IMR-90 (cell line): ENCODE measurements around the gene AGAP1. TPM values are rescaled to one million over a fixed set of nuclear protein-coding genes. Genes with fewer than 3 reads are reported as not detected.

Source experiments
- ATAC-seq: fragments of 200-7000 bp; cut with Tn5 transposase; 2 replicates; pipeline ENCODE4 v1.9.1; 2020; ENCODE audit warnings: low read depth, mild to moderate bottlenecking, moderate library complexity
- BruUV-seq: library from RNA; stranded (reverse); fragments of 400-500 nt; replicated peaks from 2 replicates; lab custom pipeline; 2021; lab: Mats Ljungman, UMichigan
- CTCF ChIA-PET: fragments of 300-600 bp; formaldehyde crosslinking; extraction: SDS; loops from one replicate; lab custom pipeline; 2021; ENCODE audit warnings: antibody characterized with exemption; lab: Yijun Ruan, JAX
- POLR2A ChIA-PET: fragments of 300-600 bp; sonication (Branson Sonifier 250); formaldehyde crosslinking; loops from one replicate; lab custom pipeline; 2022; ENCODE audit warnings: antibody characterized with exemption; ENCODE audit not compliant: unreplicated experiment; lab: Charles Lee
- DNase-seq: peaks from one replicate; pipeline ENCODE4 v3.0.0; 2013
- H2AFZ ChIP-seq: replicated peaks from 2 replicates; pipeline ENCODE3; 2013; ENCODE audit warnings: low read length, mild to moderate bottlenecking; ENCODE audit not compliant: poor library complexity
- H2AK5ac ChIP-seq: 2 replicates; pipeline ENCODE4 v1.6.1; 2013; ENCODE audit warnings: low read depth, low read length, inconsistent platforms
- H2AK9ac ChIP-seq: replicated peaks from 2 replicates; pipeline ENCODE3; 2013; ENCODE audit warnings: mild to moderate bottlenecking, low read depth, low read length, moderate library complexity; ENCODE audit not compliant: poor library complexity
- H2BK120ac ChIP-seq: 2 replicates; pipeline ENCODE4 v1.6.1; 2013; ENCODE audit warnings: low read depth, low read length, inconsistent platforms
- H2BK15ac ChIP-seq: 3 replicates; pipeline ENCODE4 v1.6.1; 2013; ENCODE audit warnings: low read depth, low read length, inconsistent platforms
- H2BK20ac ChIP-seq: 2 replicates; pipeline ENCODE4 v1.6.1; 2013; ENCODE audit warnings: low read depth, mild to moderate bottlenecking, inconsistent platforms, low read length, moderate library complexity
- H2BK5ac ChIP-seq: 2 replicates; pipeline ENCODE4 v1.6.1; 2013; ENCODE audit warnings: mild to moderate bottlenecking, low read depth, low read length, inconsistent platforms; ENCODE audit not compliant: poor library complexity, severe bottlenecking
- H3K14ac ChIP-seq: replicated peaks from 2 replicates; pipeline ENCODE4 v1.6.1; 2013; ENCODE audit warnings: low read depth, low read length, inconsistent platforms
- H3K18ac ChIP-seq: 2 replicates; pipeline ENCODE4 v1.6.1; 2013; ENCODE audit warnings: low read depth, low read length, control low read depth
- H3K23ac ChIP-seq: 2 replicates; pipeline ENCODE4 v1.6.1; 2013; ENCODE audit warnings: low read depth, low read length, inconsistent platforms
- H3K27ac ChIP-seq: 2 replicates; pipeline ENCODE4 v1.5.1; 2013; ENCODE audit warnings: mild to moderate bottlenecking, control low read depth, low read length; ENCODE audit not compliant: insufficient read depth
- H3K27me3 ChIP-seq: 2 replicates; pipeline ENCODE4 v1.6.1; 2013; ENCODE audit warnings: low read length; ENCODE audit not compliant: control insufficient read depth, insufficient read depth
- H3K36me3 ChIP-seq: 2 replicates; pipeline ENCODE4 v1.6.1; 2013; ENCODE audit warnings: low read length, mixed read lengths; ENCODE audit not compliant: control insufficient read depth, insufficient read depth
- H3K4ac ChIP-seq: 2 replicates; pipeline ENCODE4 v1.6.1; 2013; ENCODE audit warnings: low read depth, low read length, inconsistent platforms
- H3K4me1 ChIP-seq: 2 replicates; pipeline ENCODE4 v1.6.1; 2013; ENCODE audit warnings: low read length, mixed read lengths; ENCODE audit not compliant: control insufficient read depth, insufficient read depth
- H3K4me2 ChIP-seq: 2 replicates; pipeline ENCODE4 v1.6.1; 2013; ENCODE audit warnings: low read depth, mild to moderate bottlenecking, control low read depth, low read length, moderate library complexity
- H3K4me3 ChIP-seq: 2 replicates; pipeline ENCODE4 v1.5.1; 2013; ENCODE audit warnings: low read depth, mild to moderate bottlenecking, control low read depth, low read length, moderate library complexity; ENCODE audit not compliant: insufficient read depth
- H3K56ac ChIP-seq: 2 replicates; pipeline ENCODE4 v1.6.1; 2013; ENCODE audit warnings: low read length, inconsistent platforms; ENCODE audit not compliant: insufficient read depth; ENCODE audit errors: extremely low read depth
- H3K79me1 ChIP-seq, 2 experiments: 2 replicates each; pipeline ENCODE4 v1.6.1; 2013; ENCODE audit warnings: low read length in 2 of 2, inconsistent platforms in 1 of 2, low read depth in 1 of 2
- H3K9ac ChIP-seq: 2 replicates; pipeline ENCODE4 v1.6.1; 2013; ENCODE audit warnings: low read depth, low read length, control low read depth
- H3K9me1 ChIP-seq: 2 replicates; pipeline ENCODE4 v1.6.1; 2013; ENCODE audit warnings: low read length, inconsistent platforms; ENCODE audit not compliant: insufficient read depth
- H3K9me3 ChIP-seq: 2 replicates; pipeline ENCODE4 v1.6.1; 2013; ENCODE audit warnings: low read length; ENCODE audit not compliant: control insufficient read depth, insufficient read depth
- H4K20me1 ChIP-seq: 2 replicates; pipeline ENCODE4 v1.6.1; 2013; ENCODE audit warnings: low read length, inconsistent platforms; ENCODE audit not compliant: insufficient read depth
- H4K5ac ChIP-seq: 2 replicates; pipeline ENCODE4 v1.6.1; 2013; ENCODE audit warnings: mild to moderate bottlenecking, low read depth, low read length, control low read depth
- H4K8ac ChIP-seq, 2 experiments: 2 replicates each; pipeline ENCODE4 v1.6.1; 2013; ENCODE audit warnings: low read depth in 2 of 2, low read length in 2 of 2, control low read depth in 1 of 2, inconsistent platforms in 1 of 2
- H4K91ac ChIP-seq: 2 replicates; pipeline ENCODE4 v1.6.1; 2013; ENCODE audit warnings: low read depth, low read length, inconsistent platforms; ENCODE audit not compliant: insufficient read depth
- BHLHE40 ChIP-seq: fragments of 150-350 bp; IDR thresholded peaks from 2 replicates; pipeline ENCODE4 v1.6.1; 2016; ENCODE audit warnings: mild to moderate bottlenecking, low read depth, low read length
- CHD1 ChIP-seq: IDR thresholded peaks from 2 replicates; pipeline ENCODE4 v1.6.1; 2012; ENCODE audit warnings: low read depth, low read length, improper control_type of control experiment
- FOS ChIP-seq: fragments of 150-350 bp; IDR thresholded peaks from 2 replicates; pipeline ENCODE4 v1.6.1; 2016; ENCODE audit warnings: low read depth, low read length
- MAZ ChIP-seq: IDR thresholded peaks from 2 replicates; pipeline ENCODE4 v1.6.1; 2012; ENCODE audit warnings: low read depth, mild to moderate bottlenecking, low read length, improper control_type of control experiment, moderate library complexity, borderline replicate concordance
- MXI1 ChIP-seq: IDR thresholded peaks from 2 replicates; pipeline ENCODE4 v1.6.1; 2012; ENCODE audit warnings: low read depth, mild to moderate bottlenecking, low read length, moderate library complexity, borderline replicate concordance
- RFX5 ChIP-seq: IDR thresholded peaks from 2 replicates; pipeline ENCODE4 v1.8.0; 2012; ENCODE audit warnings: low read depth, mild to moderate bottlenecking, low read length, moderate library complexity
- USF2 ChIP-seq: fragments of 150-350 bp; IDR thresholded peaks from 2 replicates; pipeline ENCODE4 v1.6.1; 2017; ENCODE audit warnings: mild to moderate bottlenecking, antibody characterized with exemption, low read length, low read depth
- WGBS, 2 experiments: methylation state at CpG; one replicate each; pipeline versions ENCODE4 v1.1.5 to v1.1.7; 2013; ENCODE audit warnings: missing lambda C conversion rate in 2 of 2; ENCODE audit not compliant: insufficient read length in 1 of 2; ENCODE audit errors: extremely low coverage in 2 of 2; 5-methylcytosine and 5-hydroxymethylcytosine counted together
- dilution Hi-C: fragments of 300-500 bp; cut with HindIII; formaldehyde crosslinking; loops from one replicate; pipeline ENCODE4 v1.14.3; 2018; ENCODE audit warnings: low sequenced_read_pairs; ENCODE audit not compliant: unreplicated experiment
- in situ Hi-C: fragments of 300-500 bp; cut with MboI; formaldehyde crosslinking; loops from 3 replicates; pipeline ENCODE4 v1.14.3; 2019; ENCODE audit warnings: low sequenced_read_pairs, inconsistent platforms, mixed read lengths
- intact Hi-C: fragments of 100-400 bp; cut with micrococcal nuclease; formaldehyde crosslinking; loops from 2 replicates; pipeline ENCODE4 v1.10.0; 2022
- polyA plus RNA-seq, 3 experiments: library from polyadenylated mRNA; depleted of rRNA; stranded (reverse); fragments of >200 nt; gene quantifications; 2 replicates each; pipeline ENCODE4 v1.2.3, GENCODE V29; 2012; ENCODE audit warnings: low replicate concordance in 1 of 3
- total RNA-seq: library from RNA; depleted of rRNA; stranded (reverse); fragments of >200 nt; gene quantifications from 2 replicates; pipeline ENCODE4 v1.2.3, GENCODE V29; 2012

Gene AGAP1
- total and polyA plus RNA-seq, 2 of the 4 experiments (the other 2 are of a cell fraction): 15.1 to 16.4 TPM

DNA sequence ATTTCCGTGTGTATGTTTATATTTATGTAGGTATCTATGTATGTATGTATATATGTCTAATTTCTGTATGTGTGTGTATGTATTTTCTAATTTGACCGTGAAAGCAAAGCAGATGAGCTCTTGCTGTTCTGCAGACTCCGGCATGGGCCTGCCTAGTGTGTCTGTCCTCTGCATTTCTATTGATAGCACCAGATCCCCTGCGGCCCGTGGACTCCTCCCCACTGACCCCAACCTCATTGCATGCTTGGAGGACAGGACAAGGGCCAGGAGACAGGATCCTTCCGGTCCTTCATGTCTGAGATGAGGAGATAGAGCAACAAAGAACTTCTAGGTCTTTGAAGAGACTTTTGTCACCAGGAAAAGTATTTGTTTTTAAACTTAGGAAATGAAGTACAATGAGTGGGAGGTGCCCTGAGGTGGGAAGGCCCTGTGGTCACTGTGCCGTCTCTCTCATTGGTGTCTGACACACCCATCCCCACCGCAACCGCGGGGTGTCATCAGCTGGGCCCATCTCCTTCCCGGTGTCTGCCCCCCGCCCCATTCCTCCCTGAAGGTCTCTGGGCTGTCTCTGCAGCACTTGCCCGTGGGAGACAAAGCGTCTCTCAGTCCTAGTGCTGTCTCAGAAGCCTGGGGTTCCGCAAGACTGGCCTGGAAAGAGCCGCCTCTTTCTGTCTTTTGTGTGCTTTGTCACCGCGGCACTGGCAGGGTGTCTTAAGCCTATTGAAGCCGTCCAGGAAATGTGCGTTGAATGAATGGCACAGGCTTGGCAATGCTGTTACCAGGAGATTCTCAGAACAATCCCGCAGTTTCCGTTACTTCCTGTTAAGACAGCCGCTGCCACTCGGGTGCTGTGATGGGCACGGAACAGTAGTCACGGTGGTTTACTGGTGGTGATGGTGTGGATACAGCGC is 216.4 kb downstream of the AGAP1 start:
- no peak overlapping the region for H4K8ac ChIP-seq
- no peak overlapping the region for H3K27ac ChIP-seq
- no peak overlapping the region for H3K56ac ChIP-seq
- in situ Hi-C loops (no loop called here), intact Hi-C loops (no loop called here), dilution Hi-C loops (no loop called here)
- no peak overlapping the region for H2AK9ac ChIP-seq
- no peak overlapping the region for H2AK5ac ChIP-seq
- no peak overlapping the region; the same call in 1 of the 2 replicates for H2BK20ac ChIP-seq
- no peak overlapping the region for H3K4ac ChIP-seq
- no peak overlapping the region for H3K4me3 ChIP-seq
- no peak overlapping the region for H3K4me2 ChIP-seq
- no peak for DNase-seq
- no peak overlapping the region for H4K5ac ChIP-seq
- peaks cover 21% of the 10 kb centered on the region for H3K9me1 ChIP-seq
- no peak overlapping the region for H3K9ac ChIP-seq
- no peak overlapping the region for H2AFZ ChIP-seq
- no peak overlapping the region for H4K91ac ChIP-seq
- H2BK15ac ChIP-seq: no peak overlapping the region
- peaks cover 4% of the 10 kb centered on the region for H3K4me1 ChIP-seq
- no peak for ATAC-seq
- WGBS, 2 experiments: 97% methylated on average over 13 of the region's 27 CpGs; no CpG with 5 or more reads in 1 of the 2 experiments
- ChIA-PET POLR2A (no interaction called here), CTCF (no interaction called here)
- no peak overlapping the region for H2BK120ac ChIP-seq
- BruUV-seq: no TSS peak
- no peak overlapping the region for H3K14ac ChIP-seq
- peaks cover 8% of the 10 kb centered on the region; the same call in 1 of the 2 replicates for H3K36me3 ChIP-seq
- no peaks in the 10 kb centered on the region for H3K27me3 ChIP-seq
- no peak overlapping the region for H3K18ac ChIP-seq
- no peaks in the 10 kb centered on the region for H3K9me3 ChIP-seq
- TF ChIP-seq RFX5 (no peak), BHLHE40 (no peak), CHD1 (no peak), FOS (no peak), MXI1 (no peak), USF2 (no peak), MAZ (no peak)
- no peak overlapping the region for H3K23ac ChIP-seq
- H3K79me1 ChIP-seq: peaks cover 10 to 33% of the 10 kb centered on the region in 2 experiments
- H4K20me1 ChIP-seq: peaks cover 17% of the 10 kb centered on the region
- no peak overlapping the region for H2BK5ac ChIP-seq
